ENCODE measurements around the gene FAIM.
A peak's percentile ranks its signal among the peaks of the same experiment; 100 is the strongest.
"Not testable (repeated sequence)": the region's sequence is repeated elsewhere in the genome, so short reads cannot be mapped to it uniquely, and the experiment has no call there.

FAIM gene, protein sequence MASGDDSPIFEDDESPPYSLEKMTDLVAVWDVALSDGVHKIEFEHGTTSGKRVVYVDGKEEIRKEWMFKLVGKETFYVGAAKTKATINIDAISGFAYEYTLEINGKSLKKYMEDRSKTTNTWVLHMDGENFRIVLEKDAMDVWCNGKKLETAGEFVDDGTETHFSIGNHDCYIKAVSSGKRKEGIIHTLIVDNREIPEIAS

DNA sequence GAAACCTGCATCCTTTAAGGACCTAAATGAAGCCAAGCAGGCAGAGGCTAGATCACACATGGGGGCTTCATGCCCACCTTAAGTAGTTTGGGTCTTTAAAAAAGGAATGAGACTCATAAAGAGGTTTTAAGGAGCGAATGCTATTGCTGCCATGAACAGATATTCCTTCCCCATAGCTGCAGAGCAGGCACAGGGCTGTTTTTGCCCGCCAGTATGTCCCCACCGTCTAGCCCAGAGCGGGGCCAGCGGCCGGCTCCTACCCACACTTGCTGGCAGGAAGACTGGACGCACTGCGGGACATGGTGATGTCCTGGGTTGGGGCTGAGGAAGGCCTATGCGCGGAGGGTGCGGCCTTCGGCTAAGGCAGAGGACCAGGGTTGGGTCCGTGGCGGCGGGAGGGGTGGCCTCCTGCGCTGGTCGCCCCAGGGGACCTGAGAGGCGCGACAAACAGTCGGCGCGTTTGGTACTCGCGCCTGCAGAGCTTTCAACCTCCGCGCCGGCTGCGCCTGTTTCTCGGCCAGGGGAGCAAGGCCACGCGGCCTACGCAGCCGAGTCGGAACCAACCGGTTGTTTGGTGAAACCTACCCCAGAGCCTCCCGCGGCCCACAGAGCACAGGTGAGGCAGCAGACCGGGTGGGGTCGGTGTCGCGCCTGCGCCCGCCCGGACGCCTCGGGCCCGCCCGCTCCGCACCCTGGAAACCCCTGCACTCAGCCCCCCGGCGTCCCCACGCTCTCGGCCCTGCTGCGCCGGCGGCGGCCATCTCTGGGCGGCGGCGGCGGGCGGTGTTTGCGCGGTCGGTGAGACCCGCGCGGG lies at the start of gene FAIM:
Gene FAIM, plus strand, starts transcription at position 450 of the 814 bp plus-strand sequence. CDS start 10,956 bp downstream, outside the sequence.
- DNase-seq = peak; percentile 37

DNA sequence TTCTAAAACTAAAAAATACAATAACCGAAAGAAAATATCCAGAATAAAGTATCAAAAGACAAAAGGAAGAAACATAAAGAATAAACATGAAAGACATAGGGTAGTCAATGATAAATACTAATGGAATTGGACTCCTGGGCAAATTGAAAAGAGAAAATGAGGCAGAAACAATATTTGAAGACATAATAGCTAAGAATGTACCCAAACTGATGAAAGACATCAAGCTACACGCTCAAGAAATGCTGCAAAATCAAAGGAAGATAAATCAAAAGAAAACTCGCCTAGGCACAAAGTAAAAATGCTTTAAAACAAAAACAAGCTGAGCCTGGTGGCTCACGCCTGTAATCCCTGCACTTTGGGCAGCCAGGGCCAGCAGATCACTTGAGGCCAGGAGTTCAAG lies 49.4 kb upstream of the FAIM start:
- DNase-seq = no peak

DNA sequence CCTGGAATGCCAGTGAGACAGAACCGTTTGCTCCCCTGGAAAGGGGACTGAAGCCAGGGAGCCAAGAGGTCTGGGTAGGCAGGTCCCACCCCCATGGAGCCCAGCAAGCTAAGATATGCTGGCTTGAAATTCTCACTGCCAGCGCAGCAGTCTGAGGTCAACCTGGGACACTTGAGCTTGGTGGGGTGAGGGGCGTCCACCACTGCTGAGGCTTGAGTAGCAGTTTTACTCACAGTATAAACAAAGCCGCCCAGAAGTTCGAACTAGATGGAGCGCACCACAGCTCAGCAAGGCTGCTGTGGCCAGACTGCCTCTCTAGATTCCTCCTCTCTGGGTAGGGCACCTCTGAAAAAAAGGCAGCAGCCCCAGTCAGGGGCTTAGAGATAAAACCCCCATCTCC lies 48.1 kb upstream of the FAIM start:
- DNase-seq = no peak

DNA sequence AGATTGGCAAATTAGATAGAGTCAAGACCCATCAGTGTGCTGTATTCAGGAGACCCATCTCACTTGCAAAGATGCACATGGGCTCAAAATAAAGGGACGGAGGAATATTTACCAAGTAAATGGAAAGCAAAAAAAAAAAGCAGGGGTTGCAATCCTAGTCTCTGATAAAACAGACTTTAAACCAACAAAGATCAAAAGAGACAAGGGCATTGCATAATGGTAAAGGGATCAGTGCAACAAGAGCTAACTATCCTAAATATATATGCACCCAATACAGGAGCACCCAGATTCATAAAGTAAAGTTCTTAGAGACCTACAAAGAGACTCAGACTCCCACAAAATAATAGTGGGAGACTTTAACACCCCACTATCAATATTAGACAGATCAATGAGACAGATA lies 45.7 kb upstream of the FAIM start:
- not testable (repeated sequence) for DNase-seq

DNA sequence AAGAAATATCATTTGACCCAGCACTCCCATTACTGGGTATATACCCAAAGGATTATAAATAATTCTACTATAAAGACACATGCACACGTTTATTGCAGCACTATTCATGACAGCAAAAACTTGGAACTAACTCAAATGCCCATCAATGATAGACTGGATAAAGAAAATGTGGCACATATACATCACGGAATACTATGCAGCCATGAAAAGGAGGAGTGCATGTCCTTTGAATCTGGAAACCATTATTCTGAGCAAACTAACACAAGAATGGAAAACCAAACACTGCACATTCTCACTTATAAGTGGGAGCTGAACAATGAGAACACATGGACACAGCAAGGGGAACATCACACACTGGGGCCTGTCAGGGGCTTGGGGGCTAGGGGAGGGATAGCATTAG lies 42.3 kb upstream of the FAIM start:
- DNase-seq = not testable (repeated sequence)

DNA sequence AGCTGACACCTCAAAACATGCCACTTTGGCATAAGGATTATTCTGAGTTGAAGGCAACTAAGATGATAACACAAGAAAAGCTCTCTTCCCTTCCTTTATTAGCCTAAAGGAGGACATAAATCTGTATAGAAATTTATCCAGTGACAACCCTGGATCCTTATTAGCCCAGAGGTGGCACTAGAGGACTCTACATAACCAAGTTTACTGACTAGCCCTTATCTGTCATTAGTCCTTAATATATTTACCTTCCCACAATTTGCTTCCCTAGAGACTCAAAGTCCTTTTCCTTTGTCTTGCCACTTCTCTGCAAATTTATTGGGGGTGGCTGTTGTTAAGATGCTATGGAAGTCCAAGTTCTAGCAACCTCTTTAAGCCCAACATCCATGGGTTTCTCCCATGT lies 41.2 kb upstream of the FAIM start:
- DNase-seq = no peak

DNA sequence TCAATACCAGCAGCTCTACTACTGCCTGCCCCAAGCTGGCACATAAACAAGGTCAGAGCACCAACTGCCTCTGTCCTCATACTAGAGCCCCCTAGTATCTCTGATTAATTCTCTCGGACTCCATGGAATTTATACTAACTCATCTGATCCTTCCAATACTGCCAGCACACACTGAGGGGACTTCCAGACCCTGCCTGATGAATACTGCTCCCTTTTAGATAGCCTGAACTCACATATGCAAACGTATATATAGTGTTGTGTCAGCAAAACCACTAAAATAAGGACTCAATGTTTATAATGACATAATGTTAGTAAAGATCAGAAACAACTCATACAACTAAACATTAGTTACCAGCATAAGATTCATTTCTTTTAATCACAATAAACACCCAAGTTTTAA lies 39.5 kb upstream of the FAIM start:
- DNase-seq = no peak

DNA sequence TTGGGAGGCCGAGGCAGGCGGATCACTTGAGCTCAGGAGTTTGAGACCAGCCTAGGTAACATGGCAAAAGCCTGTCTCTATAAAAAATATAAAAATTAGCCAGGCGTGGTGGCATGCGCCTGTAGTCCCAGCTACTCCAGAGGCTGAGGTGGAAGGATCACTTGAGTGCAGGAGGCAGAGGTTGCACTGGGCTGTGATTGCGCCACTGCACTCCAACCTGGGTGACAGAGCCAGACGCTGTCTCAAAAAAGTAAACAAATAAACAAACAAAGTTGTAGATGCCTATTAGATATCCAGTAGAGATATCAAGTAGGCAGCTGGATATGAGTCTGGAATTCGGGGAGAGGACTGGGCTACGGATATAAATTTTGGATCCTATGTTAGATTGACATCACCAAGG lies 38.9 kb upstream of the FAIM start:
- DNase-seq = not testable (repeated sequence)

DNA sequence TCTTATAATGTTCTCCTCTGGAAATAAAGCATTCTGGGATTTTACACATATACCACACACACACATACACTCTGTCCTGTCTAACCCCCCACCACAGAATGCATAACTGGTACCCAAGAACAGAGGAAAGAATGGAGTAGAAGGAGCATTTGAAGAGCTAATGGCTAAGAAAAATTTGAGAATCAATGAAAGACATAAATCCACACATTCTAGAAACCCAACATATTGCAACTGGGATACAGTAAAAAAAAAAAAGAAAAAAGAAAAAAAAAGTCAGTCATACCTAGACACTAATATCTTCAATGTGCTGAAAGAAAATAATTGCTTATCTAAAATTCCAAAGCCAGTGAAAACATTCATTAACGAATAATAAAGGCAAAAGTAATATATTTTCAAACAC lies 35.4 kb upstream of the FAIM start:
- no peak for DNase-seq

DNA sequence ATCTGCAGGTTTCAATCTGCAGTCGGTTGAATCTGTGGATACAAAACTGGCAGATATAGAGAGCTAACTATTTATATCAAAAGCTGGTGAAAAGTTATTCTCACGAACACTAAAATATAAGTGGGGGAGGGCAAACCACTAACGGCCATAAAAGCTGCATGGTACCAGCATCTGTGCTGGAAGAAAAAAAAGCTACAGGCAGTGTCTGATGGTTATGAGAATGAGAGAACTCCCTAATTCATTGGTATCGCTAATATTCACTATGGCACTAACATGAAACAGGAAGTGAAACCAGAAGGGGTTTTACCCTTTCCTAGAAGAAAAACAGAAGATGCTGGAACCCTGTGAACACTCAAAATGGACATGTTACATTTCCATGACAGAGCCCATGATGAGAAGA lies 30.4 kb upstream of the FAIM start:
- DNase-seq = no peak

DNA sequence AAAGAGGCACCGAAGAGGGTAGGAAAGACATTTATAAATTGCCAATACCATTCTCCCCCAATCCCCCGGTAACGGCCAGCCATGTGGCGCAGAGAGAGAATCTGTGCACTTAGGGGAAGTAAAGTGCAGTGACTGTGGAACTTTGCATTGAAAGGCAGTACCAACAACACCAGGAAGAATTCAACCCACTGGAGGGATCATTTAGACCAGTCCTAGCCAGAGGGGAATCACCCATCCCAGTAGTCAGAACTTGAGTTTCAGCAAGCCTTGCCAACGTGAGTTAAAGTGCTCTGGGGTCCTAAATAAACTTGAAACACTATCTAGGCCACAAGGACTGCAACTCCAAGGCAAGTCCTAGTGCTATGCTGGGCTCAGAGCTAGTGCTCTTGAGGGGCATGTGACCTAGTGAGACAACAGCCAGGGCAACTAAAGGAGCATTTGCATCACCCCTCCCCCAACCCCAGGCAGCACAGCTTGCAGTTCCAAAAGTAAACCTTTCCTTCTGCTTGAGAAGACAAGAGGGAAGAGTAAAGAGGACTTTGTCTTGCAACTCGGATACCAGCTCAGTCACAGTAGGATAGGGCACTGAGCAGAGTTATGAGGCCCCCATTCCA lies 29.5 kb upstream of the FAIM start:
- DNase-seq = no peak

DNA sequence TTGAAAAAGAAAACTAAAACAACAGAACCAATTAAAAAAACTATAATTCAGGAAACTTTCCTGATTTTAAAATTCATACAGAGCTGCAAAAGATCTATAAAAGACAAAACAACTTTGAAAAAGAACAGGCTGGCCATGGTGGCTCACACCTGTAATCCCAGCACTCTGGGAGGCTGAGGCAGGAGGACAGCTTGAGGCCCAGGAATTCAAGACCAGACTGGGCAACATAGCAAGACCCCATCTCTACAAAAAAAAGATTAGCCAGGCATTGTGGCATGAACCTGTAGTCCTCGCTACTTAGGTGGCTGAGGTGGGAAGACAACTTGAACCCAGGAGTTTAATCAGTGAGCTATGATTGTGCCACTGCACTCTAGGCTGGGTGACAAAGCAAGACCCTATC lies 21.2 kb upstream of the FAIM start:
- DNase-seq = no peak

DNA sequence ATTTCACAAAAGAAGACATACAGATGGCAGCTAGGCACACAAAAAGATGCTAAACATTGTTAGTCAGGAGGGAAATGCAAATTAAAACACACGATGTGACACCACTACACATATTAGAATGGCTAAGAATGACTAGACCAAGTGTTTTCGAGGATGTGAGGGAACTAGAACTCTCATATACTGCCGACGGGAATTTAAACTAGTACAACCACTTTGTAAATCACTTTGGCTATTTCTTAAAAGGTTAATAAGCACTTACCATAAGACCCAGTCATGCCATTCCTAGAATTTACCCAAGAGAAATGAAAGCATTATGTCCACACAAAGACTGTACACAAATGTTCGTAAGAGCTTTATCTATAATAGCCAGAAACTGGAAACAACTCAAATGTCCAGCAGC lies 20.1 kb upstream of the FAIM start:
- DNase-seq = no peak

DNA sequence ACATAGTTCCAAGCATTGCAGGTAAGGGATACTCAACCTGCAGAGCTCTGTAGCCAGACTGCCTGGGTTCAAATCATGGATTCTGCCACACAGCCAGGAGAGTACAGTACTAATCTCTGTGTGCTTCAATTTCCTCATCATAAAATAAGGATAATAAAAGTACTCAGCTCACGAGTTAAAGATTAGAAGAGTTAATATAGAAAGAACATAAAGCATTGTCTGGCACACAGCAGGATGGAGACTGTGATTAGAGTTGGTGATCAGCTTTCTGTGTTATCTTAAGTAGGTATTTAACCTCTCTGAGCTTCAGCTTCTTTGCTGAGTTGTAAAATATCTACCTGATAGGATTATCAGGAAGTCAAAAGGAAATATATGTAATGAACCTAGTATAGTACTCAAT lies 17.2 kb upstream of the FAIM start:
- no peak for DNase-seq

DNA sequence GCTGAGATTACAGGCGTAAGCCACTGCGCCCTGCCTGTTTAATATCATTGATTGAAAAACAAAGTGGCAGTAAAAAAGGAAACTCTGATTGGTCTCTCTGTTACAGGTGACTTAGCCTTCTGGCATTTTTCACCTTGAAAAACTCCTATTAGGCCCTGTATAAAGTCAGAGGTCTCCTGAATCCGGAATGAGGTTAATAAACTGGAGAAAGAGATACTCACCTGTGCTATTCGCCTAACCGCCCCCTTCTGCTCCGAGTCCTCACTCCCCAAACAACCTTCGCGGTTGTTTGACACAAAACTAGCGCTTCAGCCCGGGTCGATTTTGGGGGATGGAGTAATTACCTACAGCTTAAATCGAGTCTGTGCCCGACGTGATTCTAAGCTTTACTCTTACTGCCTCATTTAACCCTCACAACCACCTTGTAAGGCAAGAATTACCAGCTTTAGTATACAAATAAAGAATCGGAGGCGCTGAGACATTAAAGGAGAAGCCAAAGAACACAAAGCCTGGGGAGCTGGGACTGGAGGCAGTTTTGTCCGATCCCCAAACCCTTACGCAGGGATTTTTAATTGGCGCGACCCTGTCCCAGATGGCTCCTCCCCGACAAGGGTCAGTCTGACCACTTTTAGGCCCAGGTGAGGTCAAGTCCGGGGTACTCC lies 15.0 kb upstream of the FAIM start:
- no peak for DNase-seq

DNA sequence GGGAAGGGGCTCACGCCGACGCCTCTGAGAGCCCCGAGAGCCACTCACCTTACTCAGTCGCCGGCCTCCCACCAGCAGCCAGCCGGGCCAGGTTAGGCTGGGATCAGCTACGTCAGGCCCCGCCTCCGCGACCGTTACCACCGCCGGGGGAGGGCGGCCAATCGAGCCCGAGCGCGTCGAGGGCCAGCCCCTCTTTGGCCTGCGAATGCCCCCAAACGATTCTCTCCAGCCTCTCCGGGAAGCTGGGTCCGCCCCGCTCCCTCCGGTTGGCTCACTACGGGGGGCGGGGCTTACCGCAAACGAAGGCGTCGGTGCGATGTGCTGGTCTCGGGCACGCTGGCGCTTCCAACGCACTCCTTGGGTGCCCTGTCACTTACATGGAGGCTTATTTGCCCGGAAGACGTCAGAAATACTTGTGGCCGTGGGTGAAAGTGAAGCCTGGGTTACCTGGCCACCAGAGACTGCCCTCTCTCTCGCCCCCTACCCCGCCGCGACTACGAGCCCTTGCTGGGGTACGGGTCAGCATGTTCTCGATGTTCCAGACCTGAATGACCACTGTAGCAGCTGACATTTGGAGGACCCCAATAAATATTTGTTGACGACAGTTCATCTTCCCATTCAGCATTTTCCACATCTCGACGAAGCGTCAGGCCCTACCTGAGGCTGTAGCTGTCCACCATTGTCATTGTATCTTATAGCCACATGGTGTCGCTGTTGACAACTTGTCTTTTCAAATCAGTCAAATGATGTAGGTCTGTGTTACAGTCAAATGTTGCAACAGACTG lies 14.2 kb upstream of the FAIM start, which contains the start of gene CEP70:
Gene CEP70, minus strand, starts transcription at position 111 of the 785 bp plus-strand sequence. CDS start 21,333 bp downstream, outside the sequence.
- no peak for DNase-seq

DNA sequence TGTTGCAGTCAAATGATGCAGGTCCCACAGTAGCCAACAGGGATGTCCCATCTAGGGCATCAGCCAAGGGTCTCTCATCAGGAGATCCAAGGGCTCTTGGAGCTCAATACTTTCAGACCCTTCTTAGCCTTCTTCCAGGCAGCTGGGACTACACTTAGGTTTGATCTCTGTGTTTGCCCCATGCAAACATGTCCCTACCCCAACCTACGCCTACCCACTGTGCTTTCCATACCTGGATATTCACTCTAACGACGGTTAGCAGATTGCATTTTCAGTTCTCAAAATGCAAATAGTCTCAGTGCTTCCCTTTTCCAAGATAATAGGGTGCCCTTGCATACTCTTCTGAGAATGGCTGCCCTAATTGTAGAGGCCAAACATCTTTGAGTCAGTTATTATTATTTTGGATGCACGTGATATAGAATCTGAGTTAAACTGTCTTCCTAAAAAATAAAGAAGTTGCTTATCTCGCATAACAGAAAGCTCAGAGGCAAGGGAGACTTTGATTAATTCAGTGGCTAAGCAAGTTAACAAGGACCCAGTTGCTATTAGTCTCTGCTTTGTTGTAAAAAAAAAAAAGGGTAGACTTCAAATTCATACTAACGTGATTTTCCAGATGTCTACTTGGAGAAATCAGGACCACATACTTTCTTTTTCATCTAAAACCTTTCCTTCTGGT lies 13.5 kb upstream of the FAIM start:
- no peak for DNase-seq

DNA sequence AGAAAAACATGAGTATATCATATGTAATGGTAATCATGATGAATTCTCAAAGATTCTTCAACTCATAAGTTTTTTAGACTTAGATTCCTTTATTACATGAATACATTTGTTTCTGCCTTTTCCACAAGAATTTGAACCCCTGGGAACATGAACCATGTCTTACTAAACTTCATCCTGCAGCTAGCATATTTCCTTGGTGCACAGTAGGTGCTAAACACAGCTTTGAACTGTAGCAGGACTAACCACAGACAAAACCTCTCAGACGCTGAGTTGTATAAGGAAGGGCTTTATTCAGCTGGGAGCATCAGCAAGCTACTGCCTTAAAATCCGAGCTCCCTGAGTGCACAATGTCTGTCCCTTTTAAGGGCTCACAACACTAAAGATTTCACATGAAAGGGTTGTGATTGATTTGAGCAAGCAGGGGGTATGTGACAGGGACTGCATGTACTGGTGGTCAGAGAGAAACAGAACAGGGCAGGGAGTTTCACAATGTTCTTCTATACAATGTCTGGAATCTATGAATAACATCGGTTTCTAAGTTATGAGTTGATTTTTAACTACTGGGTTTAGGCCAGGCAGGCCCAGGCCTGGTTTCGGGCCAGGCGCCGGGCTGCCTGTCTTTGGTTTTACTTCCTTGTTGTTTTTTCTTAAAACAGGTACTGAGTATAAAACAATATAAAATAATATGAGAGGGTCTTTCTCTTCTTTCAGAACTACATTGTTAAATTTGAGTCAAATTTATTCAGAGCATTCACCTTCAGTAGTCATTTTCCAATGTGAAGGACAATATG lies 11.2 kb upstream of the FAIM start:
- DNase-seq = not testable (repeated sequence)

DNA sequence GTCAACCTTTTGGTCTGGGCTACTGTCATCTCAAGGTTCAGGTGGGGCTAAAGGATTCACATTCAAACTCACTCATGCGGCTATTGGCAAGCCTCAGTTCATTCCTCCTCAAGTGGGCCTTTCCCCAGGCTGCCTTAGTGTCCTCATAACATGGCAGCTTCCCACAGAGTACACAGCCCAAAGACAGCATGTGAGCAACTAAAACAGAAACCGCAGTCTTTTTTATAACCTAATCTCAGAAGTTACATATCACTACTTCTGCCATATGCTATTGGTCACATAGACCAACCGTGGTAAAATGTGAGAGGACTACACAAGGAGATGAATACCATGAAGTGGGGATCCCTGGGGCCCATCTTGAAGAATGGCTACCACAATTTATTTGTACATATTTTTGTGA lies 10.0 kb upstream of the FAIM start:
- DNase-seq = no peak

DNA sequence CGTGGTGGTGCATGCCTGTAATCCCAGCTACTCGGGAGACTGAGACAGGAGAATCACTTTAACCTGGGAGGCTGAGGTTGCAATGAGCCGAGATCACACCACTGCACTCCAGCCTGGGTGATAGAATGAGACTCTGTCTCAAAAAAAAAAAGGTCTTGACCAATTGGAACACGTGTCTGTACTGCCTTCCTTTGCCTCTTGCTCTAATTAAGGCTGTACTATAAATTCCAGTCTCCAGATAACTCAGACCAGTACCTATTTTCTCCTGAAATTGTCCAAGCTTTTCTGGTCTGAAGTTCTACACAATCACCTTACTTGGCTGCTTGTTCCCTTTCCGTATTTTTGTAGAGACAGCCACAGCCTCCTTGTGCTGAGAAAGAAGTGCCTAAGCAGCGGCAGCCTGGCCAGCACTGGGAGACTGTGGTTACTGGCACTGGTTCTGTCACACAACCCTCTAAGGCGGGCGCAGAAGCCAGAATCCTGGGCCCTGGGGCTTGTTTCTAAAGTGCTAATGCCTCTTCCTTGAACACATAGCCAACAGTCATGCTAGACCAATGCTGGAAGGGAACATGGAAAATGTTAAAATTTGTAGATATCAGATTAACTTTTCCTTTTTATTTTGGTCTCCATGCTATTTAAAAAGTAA lies 8.3 kb upstream of the FAIM start:
- DNase-seq = no peak

DNA sequence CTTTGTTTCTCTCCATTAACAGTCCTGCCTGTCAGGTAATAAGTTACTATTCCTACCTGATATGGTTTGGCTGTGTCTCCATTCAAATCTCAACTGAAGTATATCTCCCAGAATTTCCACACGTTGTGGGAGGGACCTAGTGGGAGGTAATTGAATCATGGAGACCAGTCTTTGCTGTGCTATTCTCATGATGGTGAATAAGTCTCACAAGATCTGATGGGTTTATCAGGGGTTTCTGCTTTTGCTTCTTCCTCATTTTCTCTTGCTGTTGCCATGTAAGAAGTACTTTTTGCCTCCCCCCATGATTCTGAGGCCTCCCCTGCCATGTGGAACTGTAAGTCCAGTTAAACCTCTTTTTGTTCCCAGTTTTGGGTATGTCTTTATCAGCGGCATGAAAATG lies 6.9 kb upstream of the FAIM start:
- not testable (repeated sequence) for DNase-seq

Measured in GF-D8 (cell line).